ENCODE measurements around the gene MYO3B.

DNA sequence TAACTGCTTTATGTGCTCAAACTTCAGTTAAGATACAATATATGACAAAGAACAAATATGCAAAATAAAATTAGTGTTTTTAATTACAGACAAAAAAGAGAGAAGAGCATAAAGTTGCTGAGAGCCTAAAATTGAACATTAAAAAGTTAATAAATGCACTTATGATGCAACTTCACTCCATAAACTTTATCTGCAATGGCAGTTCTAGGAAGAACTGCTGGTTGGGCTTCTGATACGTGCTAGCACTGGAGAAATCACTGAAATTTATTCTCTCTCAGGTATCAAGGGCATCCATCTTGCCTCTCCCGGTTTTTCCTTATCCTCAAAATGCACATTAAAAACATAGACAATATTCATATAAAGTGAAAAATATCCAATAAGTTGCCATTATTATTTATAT is 35.7 kb downstream of the MYO3B start:
- TF ChIP-seq CTCF (IDR thresholded peaks at IDR 0.05) (no peak), HDAC2 (IDR thresholded peaks at IDR 0.05) (no peak), CEBPB (IDR thresholded peaks at IDR 0.05) (no peak), RFX5 (IDR thresholded peaks at IDR 0.05) (no peak), NPAS2 (CRISPR knock-in tag; IDR thresholded peaks at IDR 0.05; ENCODE audit: borderline replicate concordance) (no peak), EP300 (IDR thresholded peaks at IDR 0.05) (no peak), ESRRA (IDR thresholded peaks at IDR 0.05; ENCODE audit: borderline replicate concordance, low read length) (no peak), RNF2 (IDR thresholded peaks at IDR 0.05; ENCODE audit: borderline replicate concordance, low read depth) (no peak)
- TF ChIP-seq, protein P1, sequence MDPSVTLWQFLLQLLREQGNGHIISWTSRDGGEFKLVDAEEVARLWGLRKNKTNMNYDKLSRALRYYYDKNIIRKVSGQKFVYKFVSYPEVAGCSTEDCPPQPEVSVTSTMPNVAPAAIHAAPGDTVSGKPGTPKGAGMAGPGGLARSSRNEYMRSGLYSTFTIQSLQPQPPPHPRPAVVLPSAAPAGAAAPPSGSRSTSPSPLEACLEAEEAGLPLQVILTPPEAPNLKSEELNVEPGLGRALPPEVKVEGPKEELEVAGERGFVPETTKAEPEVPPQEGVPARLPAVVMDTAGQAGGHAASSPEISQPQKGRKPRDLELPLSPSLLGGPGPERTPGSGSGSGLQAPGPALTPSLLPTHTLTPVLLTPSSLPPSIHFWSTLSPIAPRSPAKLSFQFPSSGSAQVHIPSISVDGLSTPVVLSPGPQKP (IDR thresholded peaks at IDR 0.05; ENCODE audit: low read depth, low read length), result no peak
